ENCODE results near the gene ARHGAP10.

Gene ARHGAP10

GRCh38 chr4:147723326-147723725 lies 8.6 kb upstream of the ARHGAP10 start:
- Mint-ChIP-seq H3K4me1 (ENCODE audit: low read depth) (no peaks in the 10 kb centered on the region), H3K9me3 (no peaks in the 10 kb centered on the region)

GRCh38 chr4:147724468-147725201 lies 7.3 kb upstream of the ARHGAP10 start:
- H3K4me3 Mint-ChIP-seq = no peak overlapping the region
- no peaks in the 10 kb centered on the region for H3K36me3 Mint-ChIP-seq (ENCODE audit: low read depth)
- peaks cover 7% of the 10 kb centered on the region for H3K27me3 Mint-ChIP-seq
- no peaks in the 10 kb centered on the region for H3K4me1 Mint-ChIP-seq (ENCODE audit: low read depth)
- H3K9me3 Mint-ChIP-seq = no peaks in the 10 kb centered on the region
- H3K27ac Mint-ChIP-seq = no peak overlapping the region

More at GRCh38 chr4:147723326-147723725, 8.6 kb upstream of the ARHGAP10 start:
- Mint-ChIP-seq H3K4me3 (no peak overlapping the region), H3K36me3 (ENCODE audit: low read depth) (no peaks in the 10 kb centered on the region), H3K27me3 (peaks cover 7% of the 10 kb centered on the region), H3K27ac (no peak overlapping the region)

GRCh38 chr4:147725673-147726072 lies 6.2 kb upstream of the ARHGAP10 start:
- no peak overlapping the region for H3K27ac Mint-ChIP-seq
- H3K9me3 Mint-ChIP-seq = no peaks in the 10 kb centered on the region
- peaks cover 8% of the 10 kb centered on the region for H3K27me3 Mint-ChIP-seq
- H3K4me1 Mint-ChIP-seq (ENCODE audit: low read depth) = no peaks in the 10 kb centered on the region
- H3K4me3 Mint-ChIP-seq = no peak overlapping the region
- H3K36me3 Mint-ChIP-seq (ENCODE audit: low read depth) = no peaks in the 10 kb centered on the region

GRCh38 chr4:147727476-147728028 lies 4.3 kb upstream of the ARHGAP10 start:
- H3K27me3 Mint-ChIP-seq = peaks cover 8% of the 10 kb centered on the region
- H3K4me3 Mint-ChIP-seq = no peak overlapping the region
- H3K9me3 Mint-ChIP-seq = no peaks in the 10 kb centered on the region
- no peak overlapping the region for H3K27ac Mint-ChIP-seq
- peaks cover 7% of the 10 kb centered on the region for H3K4me1 Mint-ChIP-seq (ENCODE audit: low read depth)
- no peaks in the 10 kb centered on the region for H3K36me3 Mint-ChIP-seq (ENCODE audit: low read depth)

- Mint-ChIP-seq H3K27ac (no peak overlapping the region), H3K4me3 (no peak overlapping the region), H3K9me3 (no peaks in the 10 kb centered on the region), H3K4me1 (ENCODE audit: low read depth) (peaks cover 20% of the 10 kb centered on the region), H3K36me3 (ENCODE audit: low read depth) (no peaks in the 10 kb centered on the region), H3K27me3 (peaks cover 24% of the 10 kb centered on the region)
Observed at GRCh38 chr4:147730333-147730732, 1.6 kb upstream of the ARHGAP10 start.

GRCh38 chr4:147732518-147733235 lies 789 bp downstream of the ARHGAP10 start:
- Mint-ChIP-seq H3K4me1 (ENCODE audit: low read depth) (peaks cover 20% of the 10 kb centered on the region), H3K27ac (peak overlapping the region; percentile 90), H3K9me3 (no peaks in the 10 kb centered on the region), H3K4me3 (peak overlapping the region; percentile 90), H3K27me3 (peaks cover 26% of the 10 kb centered on the region), H3K36me3 (ENCODE audit: low read depth) (no peaks in the 10 kb centered on the region)

GRCh38 chr4:147733716-147734344 lies 1.9 kb downstream of the ARHGAP10 start:
- H3K9me3 Mint-ChIP-seq = no peaks in the 10 kb centered on the region
- H3K27ac Mint-ChIP-seq = no peak overlapping the region
- H3K27me3 Mint-ChIP-seq = peaks cover 26% of the 10 kb centered on the region
- H3K4me3 Mint-ChIP-seq = peak overlapping the region; percentile 90
- no peaks in the 10 kb centered on the region for H3K36me3 Mint-ChIP-seq (ENCODE audit: low read depth)
- peaks cover 20% of the 10 kb centered on the region for H3K4me1 Mint-ChIP-seq (ENCODE audit: low read depth)

- Mint-ChIP-seq H3K4me3 (no peak overlapping the region), H3K27me3 (peaks cover 26% of the 10 kb centered on the region), H3K9me3 (no peaks in the 10 kb centered on the region), H3K4me1 (ENCODE audit: low read depth) (peaks cover 20% of the 10 kb centered on the region), H3K27ac (no peak overlapping the region), H3K36me3 (ENCODE audit: low read depth) (no peaks in the 10 kb centered on the region)
Observed at GRCh38 chr4:147734496-147734895, 2.6 kb downstream of the ARHGAP10 start.

GRCh38 chr4:147735413-147736301 lies 3.8 kb downstream of the ARHGAP10 start:
- no peaks in the 10 kb centered on the region for H3K9me3 Mint-ChIP-seq
- peaks cover 22% of the 10 kb centered on the region for H3K27me3 Mint-ChIP-seq
- no peaks in the 10 kb centered on the region for H3K36me3 Mint-ChIP-seq (ENCODE audit: low read depth)
- H3K4me1 Mint-ChIP-seq (ENCODE audit: low read depth) = peaks cover 20% of the 10 kb centered on the region
- H3K27ac Mint-ChIP-seq = no peak overlapping the region
- H3K4me3 Mint-ChIP-seq = no peak overlapping the region

GRCh38 chr4:147736458-147736857 lies 4.6 kb downstream of the ARHGAP10 start:
- H3K27ac Mint-ChIP-seq = no peak overlapping the region
- H3K4me3 Mint-ChIP-seq = no peak overlapping the region
- no peaks in the 10 kb centered on the region for H3K36me3 Mint-ChIP-seq (ENCODE audit: low read depth)
- no peaks in the 10 kb centered on the region for H3K9me3 Mint-ChIP-seq
- H3K4me1 Mint-ChIP-seq (ENCODE audit: low read depth) = peaks cover 16% of the 10 kb centered on the region
- peaks cover 22% of the 10 kb centered on the region for H3K27me3 Mint-ChIP-seq

GRCh38 chr4:147737623-147738022 lies 5.7 kb downstream of the ARHGAP10 start:
- peaks cover 22% of the 10 kb centered on the region for H3K27me3 Mint-ChIP-seq
- no peaks in the 10 kb centered on the region for H3K36me3 Mint-ChIP-seq (ENCODE audit: low read depth)
- no peak overlapping the region for H3K27ac Mint-ChIP-seq
- H3K4me3 Mint-ChIP-seq = no peak overlapping the region
- H3K9me3 Mint-ChIP-seq = no peaks in the 10 kb centered on the region
- H3K4me1 Mint-ChIP-seq (ENCODE audit: low read depth) = peaks cover 21% of the 10 kb centered on the region

- H3K27ac Mint-ChIP-seq = no peak overlapping the region
- H3K4me3 Mint-ChIP-seq = no peak overlapping the region
- H3K36me3 Mint-ChIP-seq (ENCODE audit: low read depth) = no peaks in the 10 kb centered on the region
- H3K27me3 Mint-ChIP-seq = peaks cover 6% of the 10 kb centered on the region
- H3K9me3 Mint-ChIP-seq = no peaks in the 10 kb centered on the region
- H3K4me1 Mint-ChIP-seq (ENCODE audit: low read depth) = peaks cover 8% of the 10 kb centered on the region
Observed at GRCh38 chr4:147739239-147739823, 7.4 kb downstream of the ARHGAP10 start.

GRCh38 chr4:147740176-147740575 lies 8.3 kb downstream of the ARHGAP10 start:
- H3K4me3 Mint-ChIP-seq = no peak overlapping the region
- H3K36me3 Mint-ChIP-seq (ENCODE audit: low read depth) = peaks cover 5% of the 10 kb centered on the region
- peaks cover 4% of the 10 kb centered on the region for H3K27me3 Mint-ChIP-seq
- no peak overlapping the region for H3K27ac Mint-ChIP-seq
- H3K4me1 Mint-ChIP-seq (ENCODE audit: low read depth) = peaks cover 8% of the 10 kb centered on the region
- no peaks in the 10 kb centered on the region for H3K9me3 Mint-ChIP-seq

- Mint-ChIP-seq H3K4me1 (ENCODE audit: low read depth) (peaks cover 8% of the 10 kb centered on the region), H3K9me3 (no peaks in the 10 kb centered on the region), H3K27ac (no peak overlapping the region), H3K27me3 (no peaks in the 10 kb centered on the region), H3K4me3 (no peak overlapping the region), H3K36me3 (ENCODE audit: low read depth) (peaks cover 5% of the 10 kb centered on the region)
Observed at GRCh38 chr4:147741190-147741788, 9.4 kb downstream of the ARHGAP10 start.

Measured in stimulated activated naive CD8-positive, alpha-beta T cell treated with anti-CD3 and anti-CD28 coated beads, Interleukin-15, Interleukin-2, amounts not matched to agents 100 ng/mL and 50 ng/mL, for 24 hours (primary cell).